Fibroblast of lung (primary cell): ENCODE measurements around the gene PC.

Experiments used
- EZH2 ChIP-seq: IDR thresholded peaks from 2 replicates; pipeline ENCODE4 v1.5.1; 2012; ENCODE audit warnings: low read length, control low read depth, mild to moderate bottlenecking; ENCODE audit errors: missing control alignments
- TF ChIP-seq, protein P1 (sequence below), 2 donors: IDR thresholded peaks in 1 of 2; conservative IDR thresholded peaks in 1 of 2; 1 replicate in 1 of 2; 2 replicates in 1 of 2; pipeline ENCODE4 v1.5.1; 2011 to 2012; ENCODE audit warnings: low read length in 2 of 2, control low read depth in 1 of 2, inconsistent platforms in 1 of 2, low read depth in 1 of 2, mild to moderate bottlenecking in 1 of 2

- TF ChIP-seq, protein P1, sequence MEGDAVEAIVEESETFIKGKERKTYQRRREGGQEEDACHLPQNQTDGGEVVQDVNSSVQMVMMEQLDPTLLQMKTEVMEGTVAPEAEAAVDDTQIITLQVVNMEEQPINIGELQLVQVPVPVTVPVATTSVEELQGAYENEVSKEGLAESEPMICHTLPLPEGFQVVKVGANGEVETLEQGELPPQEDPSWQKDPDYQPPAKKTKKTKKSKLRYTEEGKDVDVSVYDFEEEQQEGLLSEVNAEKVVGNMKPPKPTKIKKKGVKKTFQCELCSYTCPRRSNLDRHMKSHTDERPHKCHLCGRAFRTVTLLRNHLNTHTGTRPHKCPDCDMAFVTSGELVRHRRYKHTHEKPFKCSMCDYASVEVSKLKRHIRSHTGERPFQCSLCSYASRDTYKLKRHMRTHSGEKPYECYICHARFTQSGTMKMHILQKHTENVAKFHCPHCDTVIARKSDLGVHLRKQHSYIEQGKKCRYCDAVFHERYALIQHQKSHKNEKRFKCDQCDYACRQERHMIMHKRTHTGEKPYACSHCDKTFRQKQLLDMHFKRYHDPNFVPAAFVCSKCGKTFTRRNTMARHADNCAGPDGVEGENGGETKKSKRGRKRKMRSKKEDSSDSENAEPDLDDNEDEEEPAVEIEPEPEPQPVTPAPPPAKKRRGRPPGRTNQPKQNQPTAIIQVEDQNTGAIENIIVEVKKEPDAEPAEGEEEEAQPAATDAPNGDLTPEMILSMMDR (conservative IDR thresholded peaks at IDR 0.05 in 1 of 2, IDR thresholded peaks at IDR 0.05 in 1 of 2; ENCODE audit: low read depth in 1 of 2, low read length in 2 of 2) = no peak
- TF ChIP-seq EZH2 = no peak
Measured at GRCh38 chr11:66909181-66909580, 49.0 kb downstream of the PC start.
